ENCODE results near the gene TBXT. TPM values are rescaled to one million over a fixed set of nuclear protein-coding genes. Genes with fewer than 3 reads are reported as not detected.
A peak's percentile ranks its signal among the peaks of the same experiment; 100 is the strongest.

The TBXT gene
- total and polyA plus RNA-seq, 8 donors = not detected

- Histone ChIP-seq H3K4me1 (peaks cover 25 to 44% (median 38%) of the 10 kb centered on the region in 4 donors), H3K27me3 (peaks cover 22 to 97% (median 67%) of the 10 kb centered on the region in 3 donors), H3K27ac (no peak overlapping the region), H3K36me3 (no peaks in the 10 kb centered on the region), H3K9me3 (no peaks in the 10 kb centered on the region), H3K4me3 (peak overlapping the region in 2 of 4 donors; percentile 43 to 50)
- 0 to 6% (median 3%) methylated on average over 27 to 63 of the region's 63 CpGs for WGBS, 5 donors
- TF ChIP-seq POLR2A (IDR thresholded peaks at IDR 0.05) (no peak), EP300 (IDR thresholded peaks at IDR 0.05) (no peak), CTCF (IDR thresholded peaks at IDR 0.05) (no peak), POLR2AphosphoS5 (IDR thresholded peaks at IDR 0.05) (no peak)
- no peak for DNase-seq
- intact Hi-C loops (cut with DNase I; ENCODE audit: low total_unique reads) = no loop called here
These were observed 1.1 kb downstream of the TBXT start for GRCh38 chr6:166166314-166167257.

GRCh38 chr6:166165558-166166313 is 1.9 kb downstream of the TBXT start:
- H3K27me3 ChIP-seq = peaks cover 22 to 88% (median 66%) of the 10 kb centered on the region in 3 donors
- H3K36me3 ChIP-seq = no peaks in the 10 kb centered on the region
- intact Hi-C loops (cut with DNase I; ENCODE audit: low total_unique reads) = no loop called here
- H3K4me3 ChIP-seq = no peak overlapping the region
- no peak for DNase-seq
- WGBS, 5 donors = 9 to 23% (median 9%) methylated on average over 23 of the region's 23 CpGs
- H3K4me1 ChIP-seq = peaks cover 25 to 44% (median 38%) of the 10 kb centered on the region in 4 donors
- H3K27ac ChIP-seq = no peak overlapping the region
- H3K9me3 ChIP-seq = no peaks in the 10 kb centered on the region
- TF ChIP-seq EP300 (IDR thresholded peaks at IDR 0.05) (no peak), POLR2A (IDR thresholded peaks at IDR 0.05) (no peak), POLR2AphosphoS5 (IDR thresholded peaks at IDR 0.05) (no peak), CTCF (IDR thresholded peaks at IDR 0.05) (no peak)

- TF ChIP-seq CTCF (IDR thresholded peaks at IDR 0.05) = no peak
- TF ChIP-seq POLR2A (IDR thresholded peaks at IDR 0.05) = no peak
- TF ChIP-seq EP300 (IDR thresholded peaks at IDR 0.05) = no peak
- no peak for TF ChIP-seq POLR2AphosphoS5 (IDR thresholded peaks at IDR 0.05)
- Histone ChIP-seq H3K27me3 (peaks cover 16 to 58% (median 37%) of the 10 kb centered on the region in 3 donors), H3K4me1 (peaks cover 15 to 23% (median 19%) of the 10 kb centered on the region in 4 donors), H3K27ac (no peak overlapping the region), H3K9me3 (no peaks in the 10 kb centered on the region), H3K36me3 (no peaks in the 10 kb centered on the region), H3K4me3 (no peak overlapping the region)
- intact Hi-C loops (cut with DNase I; ENCODE audit: low total_unique reads) = no loop called here
- WGBS, 5 donors = 44 to 60% (median 50%) methylated on average over 1 of the region's 1 CpG
- no peak for DNase-seq
These were observed 4.9 kb downstream of the TBXT start for GRCh38 chr6:166162599-166163342.

All from stomach (tissue), 9 donors.